ENCODE data around the gene RNF217.

RNF217 gene

DNA sequence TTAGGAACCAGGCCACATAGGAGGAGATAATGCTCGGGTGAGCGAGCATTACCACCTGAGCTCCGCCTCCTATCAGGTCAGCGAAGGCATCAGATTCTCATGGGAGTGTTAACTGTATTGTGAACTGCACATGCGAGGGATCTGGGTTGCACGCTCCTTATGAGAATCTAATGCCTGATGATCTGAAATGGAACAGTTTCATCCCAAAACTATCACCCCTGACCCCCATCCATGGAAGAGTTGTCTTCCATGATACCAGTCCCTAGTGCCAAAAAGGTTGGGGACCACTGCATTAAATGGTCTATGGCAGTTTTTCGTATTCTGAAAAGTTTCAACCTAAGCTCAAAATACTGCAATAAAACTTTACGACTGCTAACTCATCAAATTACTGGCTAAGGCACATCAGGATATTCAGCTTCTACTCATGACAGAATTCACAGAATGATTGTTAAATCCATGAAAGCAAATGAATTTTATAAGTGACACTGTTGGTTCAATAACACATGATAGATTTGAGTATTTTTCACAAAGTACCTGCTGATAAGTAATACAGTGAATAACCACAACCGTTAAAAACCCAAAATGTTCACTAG, 25.9 kb downstream of the RNF217 start:
- DNase-seq (ENCODE audit: low read depth in 2 of 2), result no peak

DNA sequence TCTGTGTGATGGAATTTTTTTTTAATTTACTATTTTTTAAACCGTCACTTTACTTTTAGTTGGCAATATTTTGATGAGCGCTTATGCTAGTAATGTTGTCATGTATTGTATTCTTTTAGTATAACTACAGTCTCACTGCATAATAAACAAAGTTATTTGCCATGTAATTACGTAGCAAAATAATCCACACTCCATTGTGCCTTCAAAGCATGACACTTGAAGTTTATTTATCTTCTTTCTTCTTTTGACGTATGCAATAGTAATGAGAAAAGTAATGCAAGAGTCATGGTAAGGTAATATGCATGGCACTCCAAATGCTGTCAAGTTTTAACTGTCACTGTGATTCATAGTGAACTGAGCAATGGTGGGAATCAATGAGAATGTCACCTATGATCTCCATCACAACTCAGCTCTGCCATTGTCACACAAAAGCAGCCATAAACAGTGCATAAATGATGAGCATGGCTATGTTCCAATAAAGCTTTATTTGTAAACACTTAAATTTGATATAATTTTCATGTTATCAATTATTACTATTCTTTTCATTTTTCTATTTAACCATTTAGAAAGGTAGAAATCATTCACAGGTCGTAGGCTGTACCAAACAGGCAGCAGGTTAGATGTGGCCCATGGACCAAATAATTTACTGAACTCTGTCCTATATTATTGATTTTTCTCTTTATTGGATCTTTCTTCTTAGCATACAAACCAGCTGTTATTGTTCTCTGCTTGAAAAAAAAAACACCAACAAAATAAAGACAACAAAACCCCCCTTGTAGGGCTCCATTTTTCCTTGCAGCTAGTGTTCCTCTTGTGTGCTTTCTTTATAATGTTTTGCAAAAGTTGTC, 27.1 kb downstream of the RNF217 start:
- no peak for DNase-seq (ENCODE audit: low read depth in 2 of 2)

DNA sequence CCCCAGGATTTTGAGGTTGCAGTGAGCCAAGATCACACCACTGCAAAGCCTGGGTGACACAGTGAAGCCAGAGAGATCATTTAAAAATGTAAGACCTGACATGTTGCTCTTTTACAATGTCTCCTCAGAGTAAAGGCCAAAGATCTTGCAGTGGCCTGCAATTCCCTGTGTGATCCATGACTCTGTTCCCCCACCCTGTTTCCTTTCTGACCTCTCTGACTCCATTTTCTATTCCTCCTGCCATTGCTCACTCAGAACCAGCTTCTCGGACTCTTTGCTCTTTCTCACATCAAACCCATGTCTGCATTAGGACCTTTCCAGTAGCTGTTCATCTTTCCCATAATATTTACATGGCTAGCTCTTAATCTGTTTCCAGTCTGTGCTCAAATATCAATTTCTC, 28.8 kb downstream of the RNF217 start:
- DNase-seq (ENCODE audit: low read depth in 2 of 2), result no peak

DNA sequence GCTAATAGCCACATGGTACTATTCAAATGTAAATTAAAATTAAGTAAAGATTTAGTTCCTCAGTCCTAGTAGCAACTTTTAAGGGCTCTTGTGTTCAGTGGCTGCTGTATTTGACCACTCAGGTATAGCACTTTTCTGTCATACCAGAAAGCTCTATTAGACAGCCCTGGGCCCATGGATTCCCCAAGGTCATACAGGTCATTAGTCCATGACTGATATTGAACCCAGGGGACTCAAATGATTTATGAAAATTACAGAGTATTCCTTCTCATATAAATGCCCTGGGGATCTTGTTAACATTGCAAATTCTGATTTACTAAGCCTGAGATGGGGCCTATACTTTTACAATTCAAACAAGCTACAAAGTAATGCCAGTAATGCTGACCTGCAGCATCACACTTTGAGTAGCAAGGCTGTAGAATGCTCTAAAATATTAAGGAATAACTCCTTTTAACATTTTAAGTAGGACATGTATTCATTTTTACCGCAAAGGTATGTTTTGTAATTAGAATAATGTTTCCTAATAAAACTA, 29.6 kb downstream of the RNF217 start:
- no peak for DNase-seq (ENCODE audit: low read depth in 2 of 2)

DNA sequence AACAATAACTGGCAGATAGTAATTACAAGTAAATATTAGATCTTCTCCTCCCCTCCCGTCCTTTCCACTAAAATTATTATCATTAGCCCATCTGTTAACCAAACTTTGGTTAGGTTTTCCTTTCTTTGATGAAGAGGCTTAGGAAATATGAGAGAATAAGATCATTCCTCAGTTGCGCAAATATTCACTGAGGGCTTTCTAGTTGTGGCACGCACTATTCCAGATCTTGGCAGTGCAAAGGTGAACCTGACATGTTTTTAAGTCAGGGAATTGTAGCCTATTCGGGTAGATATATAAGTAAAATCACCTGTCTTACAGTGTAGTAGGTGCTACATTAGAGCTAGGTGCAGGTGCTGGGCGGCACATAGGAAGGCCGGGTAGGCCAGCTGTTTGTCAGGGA, 31.1 kb downstream of the RNF217 start:
- no peak for DNase-seq (ENCODE audit: low read depth in 2 of 2)

DNA sequence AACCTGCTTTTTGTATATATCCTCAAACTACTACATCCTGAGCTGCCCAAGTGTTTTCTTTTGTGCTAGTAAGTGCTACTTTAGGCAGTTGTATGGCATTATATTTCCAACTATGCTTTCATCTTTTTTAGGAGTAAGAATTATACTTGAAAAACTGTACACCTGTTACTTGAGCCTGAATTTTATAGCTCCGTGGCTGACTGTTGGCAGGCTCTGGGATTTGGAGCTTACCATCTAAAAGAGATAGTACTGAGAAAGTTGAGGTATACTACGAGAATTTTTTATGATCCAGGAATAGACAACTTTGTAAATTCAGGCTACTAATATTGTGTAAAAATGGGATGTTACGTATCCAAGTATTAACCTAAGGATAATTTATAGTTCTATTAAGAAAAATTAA, 32.4 kb downstream of the RNF217 start:
- DNase-seq (ENCODE audit: low read depth in 2 of 2), result no peak

DNA sequence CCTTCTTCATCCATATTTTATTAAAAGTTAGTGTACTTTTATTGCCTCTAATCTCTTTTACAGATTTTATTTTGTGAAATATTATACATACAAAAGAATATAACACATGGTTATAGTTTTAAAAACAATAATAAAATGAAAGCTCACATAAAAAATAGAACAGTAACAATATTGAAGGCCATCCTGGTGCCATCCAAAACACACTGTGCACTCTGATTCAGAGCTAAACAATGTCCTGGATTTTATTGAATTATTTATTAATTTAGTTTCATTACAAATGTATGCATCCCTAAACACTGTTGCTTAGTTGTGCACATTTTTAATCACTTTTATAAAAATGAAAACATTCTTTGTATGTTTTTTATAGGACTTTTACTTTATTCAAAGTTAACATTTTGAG, 32.9 kb downstream of the RNF217 start:
- no peak for DNase-seq (ENCODE audit: low read depth in 2 of 2)

DNA sequence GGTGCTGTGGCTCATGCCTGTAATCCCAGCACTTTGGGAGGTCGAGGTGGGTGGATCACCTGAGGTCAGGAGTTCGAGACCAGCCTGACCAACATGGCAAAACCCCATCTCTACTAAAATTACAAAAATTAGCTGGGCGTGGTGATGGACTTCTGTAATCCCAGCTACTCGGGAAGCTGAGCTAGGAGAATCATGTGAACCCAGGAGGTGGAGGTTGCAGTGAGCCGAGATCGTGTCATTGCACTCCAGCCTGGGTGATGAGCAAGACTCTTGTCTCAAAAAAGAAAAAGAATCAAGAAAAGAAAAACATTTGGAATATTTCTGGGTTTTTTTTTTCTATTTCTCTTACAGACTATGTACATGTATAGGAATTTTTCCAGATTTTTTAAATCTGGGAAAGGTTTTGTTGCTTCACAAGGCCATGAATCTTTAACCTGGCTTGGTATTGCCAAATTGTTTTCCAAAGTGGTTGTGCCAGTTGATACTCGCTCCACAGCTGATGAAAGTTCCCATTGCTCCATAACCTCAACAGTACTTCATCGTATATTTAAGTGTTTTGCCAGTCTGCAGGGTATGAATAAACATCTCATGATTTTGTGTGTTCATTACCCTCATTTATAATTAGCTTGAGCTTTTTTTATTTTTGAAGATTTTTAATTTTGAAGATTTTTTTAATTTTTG, 33.5 kb downstream of the RNF217 start:
- no peak for DNase-seq (ENCODE audit: low read depth in 2 of 2)

DNA sequence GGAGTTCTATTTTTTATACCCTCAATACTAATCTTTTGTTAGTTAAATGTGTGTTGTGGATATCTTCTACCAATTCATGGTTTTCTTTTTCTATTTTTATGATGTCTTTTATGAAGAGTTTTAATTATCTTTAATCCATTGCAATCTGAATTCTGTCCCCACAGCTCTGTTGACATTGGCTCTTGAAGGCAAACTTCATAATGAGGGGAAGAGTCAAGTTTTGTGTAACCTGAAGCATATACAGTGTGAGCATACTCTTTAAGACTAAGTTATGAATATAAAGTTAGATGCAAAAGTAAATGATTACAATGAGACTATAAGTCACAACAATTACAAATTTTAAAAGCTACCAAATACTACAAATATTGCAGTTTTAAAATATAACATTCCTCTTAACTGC, 34.2 kb downstream of the RNF217 start:
- no peak for DNase-seq (ENCODE audit: low read depth in 2 of 2)

DNA sequence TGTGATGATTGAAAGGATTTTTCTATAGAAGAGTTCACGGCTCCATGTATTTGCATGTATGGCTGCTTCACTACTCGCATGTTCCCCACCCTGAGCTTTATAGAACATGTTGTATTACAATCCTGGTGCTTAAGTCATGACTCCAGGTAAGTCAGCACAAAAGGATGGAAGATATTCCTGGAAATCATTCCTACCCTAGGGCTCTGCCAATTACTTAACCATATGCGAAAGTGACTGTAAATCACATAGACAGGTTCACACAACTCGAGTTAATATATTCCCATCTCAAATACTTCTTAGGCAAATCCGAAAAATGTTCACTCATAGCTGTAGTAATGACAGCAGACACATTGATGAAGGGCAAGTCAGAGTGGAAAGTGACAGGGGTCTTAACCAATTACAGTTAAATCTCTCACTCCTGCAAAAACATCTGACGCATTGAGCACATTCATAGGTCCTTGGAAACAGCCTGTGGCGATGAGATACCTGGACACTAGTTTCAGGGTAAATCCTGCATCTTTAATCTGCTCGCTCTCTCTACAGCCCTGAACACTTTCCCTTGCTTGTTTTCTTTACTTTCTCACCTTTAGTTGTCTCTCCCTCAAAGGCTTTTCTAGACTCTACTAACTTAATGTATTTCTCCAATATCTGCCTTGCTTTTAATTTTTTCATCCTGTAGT, 35.1 kb downstream of the RNF217 start:
- DNase-seq (ENCODE audit: low read depth in 2 of 2), result no peak

DNA sequence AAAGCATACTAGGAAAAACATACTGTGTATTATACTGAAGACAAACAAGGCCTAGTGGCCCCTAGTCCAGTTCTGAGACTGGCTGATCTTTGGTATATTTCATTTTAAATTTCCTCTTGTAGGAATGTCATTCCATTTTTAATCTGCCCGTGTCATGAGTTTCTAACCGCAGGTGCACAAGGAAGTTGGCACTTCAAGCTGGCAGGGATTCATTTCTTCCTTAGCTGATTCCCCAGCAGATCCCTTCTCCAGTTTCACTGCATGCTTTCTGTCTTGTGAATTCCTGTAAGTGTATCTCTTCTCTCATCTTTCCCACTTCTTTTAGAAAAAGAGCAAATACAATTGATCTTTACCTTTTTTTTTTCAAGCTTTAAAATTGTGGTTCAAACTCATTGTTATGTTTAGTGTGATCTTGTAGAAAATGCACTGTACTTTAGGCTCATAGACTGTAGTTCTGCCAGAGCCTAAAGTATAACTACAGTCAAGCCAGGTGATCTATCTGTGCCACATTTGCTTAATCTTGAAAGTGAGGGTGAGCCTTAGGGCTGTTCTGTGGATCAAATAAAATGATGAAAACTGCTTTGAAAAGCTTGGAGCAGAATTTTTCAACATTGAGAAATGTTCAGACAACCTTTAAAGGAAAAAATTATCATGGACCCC, 37.0 kb downstream of the RNF217 start:
- DNase-seq (ENCODE audit: low read depth in 2 of 2), result no peak

DNA sequence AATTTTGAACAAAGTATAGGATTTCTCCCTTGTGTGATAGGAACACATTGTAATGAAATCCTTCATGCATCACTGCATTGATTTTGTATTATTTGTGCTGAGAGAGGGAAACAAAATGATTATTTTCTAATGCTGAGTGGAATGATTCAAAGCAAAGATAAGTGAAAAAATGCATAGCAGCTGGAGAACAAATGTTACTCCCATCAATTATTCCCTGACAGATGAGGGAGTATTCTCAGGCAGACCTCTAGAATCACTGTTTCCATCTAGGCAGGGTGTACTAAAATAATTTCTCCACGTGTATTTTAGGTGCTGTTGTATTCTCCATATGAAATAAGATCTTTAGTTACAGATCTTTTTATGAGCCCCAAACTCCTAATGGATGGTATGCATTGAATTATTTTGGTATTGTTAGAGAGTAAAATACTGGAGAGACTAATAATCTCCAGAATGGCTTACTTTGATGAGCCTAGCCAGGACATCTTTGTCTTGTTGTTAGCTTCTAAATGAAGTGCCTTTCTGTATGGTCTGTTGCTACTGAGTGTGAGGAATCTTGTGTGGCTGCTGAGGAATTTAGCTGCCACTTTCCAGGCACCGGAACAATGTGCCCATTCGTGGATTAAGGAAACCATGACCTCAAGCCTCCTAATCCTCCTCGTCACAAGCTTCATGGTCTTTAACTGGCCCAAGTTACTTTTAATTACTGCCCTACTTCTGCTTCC, 39.6 kb downstream of the RNF217 start:
- no peak for DNase-seq (ENCODE audit: low read depth in 2 of 2)

DNA sequence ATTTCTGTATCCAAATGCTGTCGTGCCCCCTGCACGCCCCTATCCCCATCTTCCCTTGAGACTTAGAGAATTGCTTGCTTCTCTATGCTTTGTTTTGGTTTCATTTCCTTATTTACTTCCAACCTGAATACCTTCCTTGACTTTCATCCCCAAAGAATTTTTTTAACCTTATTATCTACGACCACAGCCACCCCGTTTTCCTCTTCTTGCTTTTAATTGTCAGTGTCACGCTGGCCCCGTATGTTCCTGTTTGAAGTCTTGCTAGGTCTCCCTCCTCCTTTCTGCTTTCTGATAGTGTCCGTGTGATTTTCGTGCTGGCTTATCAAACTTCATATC, 40.1 kb downstream of the RNF217 start:
- DNase-seq (ENCODE audit: low read depth in 2 of 2), result no peak

DNA sequence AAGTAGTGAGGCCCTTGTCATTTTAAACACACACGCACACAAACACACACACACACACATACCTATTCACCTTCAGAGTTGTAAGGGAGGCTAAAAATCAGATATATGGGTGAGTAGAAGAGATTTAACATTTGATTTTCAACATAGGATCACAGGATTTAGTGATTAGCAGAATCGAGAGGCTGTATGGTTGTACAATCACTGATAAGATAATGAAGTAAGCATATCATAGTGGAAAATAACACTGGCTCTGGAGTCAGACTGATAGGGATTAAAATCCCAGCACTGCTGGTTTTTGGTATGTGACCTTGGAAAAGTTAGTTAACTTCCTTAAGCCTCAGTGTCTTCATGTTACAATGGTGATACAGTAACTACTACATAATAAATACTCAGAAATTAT, 40.8 kb downstream of the RNF217 start:
- no peak for DNase-seq (ENCODE audit: low read depth in 2 of 2)

DNA sequence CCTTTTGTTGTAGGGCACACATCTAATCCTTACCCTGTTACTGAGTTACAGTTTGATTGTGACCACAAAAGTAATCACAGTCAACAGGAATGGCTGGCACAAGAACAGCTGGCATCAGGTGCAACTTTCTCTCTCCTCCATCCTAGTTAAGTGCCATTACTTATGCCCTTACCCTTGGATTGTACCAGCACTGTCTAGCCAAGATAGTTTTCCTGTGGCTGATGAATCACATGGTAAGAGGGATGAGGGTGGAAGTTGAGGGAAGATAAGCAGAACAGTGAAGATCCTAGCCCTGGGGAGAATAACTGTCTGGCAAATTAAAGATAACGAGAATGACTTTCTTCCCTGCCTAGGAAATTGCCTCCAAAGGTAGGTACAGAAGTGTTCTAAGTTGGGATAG, 42.0 kb downstream of the RNF217 start:
- no peak for DNase-seq (ENCODE audit: low read depth in 2 of 2)

DNA sequence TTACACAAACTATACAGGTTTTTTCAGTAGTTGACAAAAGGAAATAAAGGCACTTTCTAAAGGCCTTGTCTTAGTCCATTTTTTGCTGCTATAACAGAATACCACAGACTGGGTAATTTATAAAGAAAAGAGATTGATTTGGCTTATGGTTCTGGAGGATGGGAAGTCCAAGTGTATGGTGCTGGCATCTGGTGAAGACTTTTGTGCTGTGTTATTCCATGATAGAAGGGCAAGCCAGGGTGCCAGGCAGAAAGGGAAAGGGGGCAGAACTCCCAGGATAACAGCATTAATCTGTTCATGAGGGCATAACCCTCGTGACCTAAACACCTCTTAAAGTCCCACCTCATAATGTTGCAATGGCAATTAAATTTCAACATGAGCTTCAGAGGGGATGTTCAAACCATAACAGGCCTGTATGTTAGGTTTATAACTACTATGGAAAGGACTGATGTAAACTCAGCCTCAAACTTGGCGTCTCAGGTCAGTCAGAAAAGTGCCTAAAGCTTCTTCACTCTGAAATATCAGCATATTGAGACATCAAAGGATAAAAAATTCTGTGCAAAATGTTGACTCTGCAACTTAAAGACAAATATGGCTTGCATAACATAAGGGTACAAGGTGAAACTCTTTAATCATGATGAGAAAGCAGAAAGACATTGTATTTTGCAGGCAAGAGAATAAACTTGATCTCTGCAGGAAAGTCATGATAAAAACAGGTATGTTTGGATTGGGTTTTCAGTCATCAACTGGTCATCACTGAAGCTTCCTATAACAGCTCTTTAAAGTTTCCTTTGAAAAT, 42.8 kb downstream of the RNF217 start:
- no peak for DNase-seq (ENCODE audit: low read depth in 2 of 2)

DNA sequence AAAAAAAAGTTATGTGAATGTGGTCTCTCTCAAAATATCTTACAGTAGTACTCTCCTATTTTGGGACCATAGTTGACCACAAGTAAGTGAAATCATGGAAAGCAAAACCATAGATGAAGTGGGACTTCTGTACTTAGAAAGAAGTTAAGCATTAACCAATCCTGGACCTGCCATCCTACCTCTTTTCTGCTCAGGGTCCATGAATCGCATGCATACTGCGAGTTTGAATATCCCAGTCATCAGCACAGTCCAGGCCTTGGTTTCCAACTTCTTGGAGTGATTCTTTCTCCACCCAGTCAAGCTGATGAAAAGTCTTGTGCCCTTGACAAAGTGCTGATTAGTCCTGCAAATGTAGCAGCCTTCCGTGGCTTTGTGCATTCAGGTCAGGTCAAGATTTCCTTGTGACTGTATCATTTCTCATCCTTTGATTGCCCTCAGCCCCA, 46.0 kb downstream of the RNF217 start:
- DNase-seq (ENCODE audit: low read depth in 2 of 2), result no peak

DNA sequence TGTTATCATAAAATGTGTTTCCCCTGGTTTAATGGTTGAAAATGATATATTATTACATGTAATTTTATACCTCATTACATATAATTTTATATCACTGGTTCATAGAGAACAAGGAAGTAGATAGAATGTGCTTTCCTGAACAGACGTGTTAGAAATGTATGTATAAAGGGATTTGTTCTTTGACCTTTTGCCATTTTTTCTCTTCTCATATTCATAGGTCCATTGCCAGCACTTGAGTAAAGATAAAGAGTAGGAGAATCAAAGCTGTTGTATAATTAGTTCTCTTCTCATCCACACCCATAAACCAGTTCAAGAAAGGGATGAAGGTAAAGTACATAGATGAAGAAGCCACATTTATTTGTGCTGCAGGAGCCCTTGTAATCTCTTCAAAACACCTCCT, 46.7 kb downstream of the RNF217 start:
- DNase-seq (ENCODE audit: low read depth in 2 of 2), result no peak

DNA sequence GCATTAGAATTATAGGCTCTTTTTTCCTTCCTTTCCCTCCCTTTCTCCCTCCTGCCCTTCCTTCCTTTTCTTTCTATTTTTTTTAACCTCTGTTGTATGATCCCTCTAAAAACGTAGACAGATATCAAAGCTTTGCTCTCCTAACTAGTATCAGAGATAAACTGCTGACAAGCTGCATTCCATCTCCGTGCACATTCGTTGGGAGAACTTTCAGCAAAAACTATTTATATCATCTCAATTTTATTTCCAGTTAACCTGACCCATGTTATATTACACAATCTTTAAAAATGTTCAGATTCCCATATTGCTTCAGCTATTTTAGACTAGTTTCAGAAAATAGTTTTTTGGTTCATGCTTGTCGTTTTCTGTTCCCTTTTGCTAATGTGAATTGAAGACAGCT, 47.3 kb downstream of the RNF217 start:
- DNase-seq (ENCODE audit: low read depth in 2 of 2), result no peak

DNA sequence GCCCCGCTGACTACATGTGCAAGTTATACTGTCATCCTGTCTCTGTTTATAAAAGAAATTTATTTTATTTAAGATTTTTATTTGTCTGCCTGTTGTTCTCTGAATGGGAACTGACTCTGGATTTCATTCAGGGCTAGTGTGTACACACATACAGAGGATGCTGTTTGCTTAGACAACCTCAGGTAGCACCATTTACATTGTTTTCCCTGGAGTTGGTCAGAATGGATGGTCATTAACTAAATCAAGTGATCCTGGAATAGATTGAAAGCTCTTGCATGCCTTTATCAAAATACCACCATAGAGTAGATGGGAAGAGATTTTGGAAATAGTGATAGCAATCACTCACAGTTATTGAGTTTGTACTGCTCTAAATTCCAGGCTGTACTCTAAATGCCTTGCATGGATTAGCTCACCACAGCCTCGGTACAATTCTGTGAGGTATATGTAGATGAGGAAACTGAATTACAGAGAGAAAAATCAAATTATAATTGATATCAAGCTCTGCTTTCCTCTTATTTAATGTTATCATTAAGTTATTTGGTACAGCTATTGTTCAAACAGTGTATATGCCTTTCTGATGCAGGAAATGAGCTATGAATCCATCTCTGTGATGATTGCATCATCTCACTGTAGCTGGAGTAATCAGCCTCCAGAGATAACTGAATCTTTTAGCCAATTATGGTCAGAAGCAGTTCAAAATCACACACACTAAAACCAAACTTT, 51.9 kb downstream of the RNF217 start:
- no peak for DNase-seq (ENCODE audit: low read depth in 2 of 2)
